GM18498 (cell line): ENCODE measurements around the gene VPS26B.
A peak's percentile ranks its signal among the peaks of the same experiment; 100 is the strongest.
"Not testable (repeated sequence)": the region's sequence is repeated elsewhere in the genome, so short reads cannot be mapped to it uniquely, and the experiment has no call there.

Experiments used
- ATAC-seq: cut with Tn5 transposase; IDR thresholded peaks from one replicate; pipeline ENCODE4 v1.9.1; 2021; ENCODE audit warnings: mild to moderate bottlenecking, moderate library complexity; ENCODE audit not compliant: unreplicated experiment

VPS26B gene

DNA sequence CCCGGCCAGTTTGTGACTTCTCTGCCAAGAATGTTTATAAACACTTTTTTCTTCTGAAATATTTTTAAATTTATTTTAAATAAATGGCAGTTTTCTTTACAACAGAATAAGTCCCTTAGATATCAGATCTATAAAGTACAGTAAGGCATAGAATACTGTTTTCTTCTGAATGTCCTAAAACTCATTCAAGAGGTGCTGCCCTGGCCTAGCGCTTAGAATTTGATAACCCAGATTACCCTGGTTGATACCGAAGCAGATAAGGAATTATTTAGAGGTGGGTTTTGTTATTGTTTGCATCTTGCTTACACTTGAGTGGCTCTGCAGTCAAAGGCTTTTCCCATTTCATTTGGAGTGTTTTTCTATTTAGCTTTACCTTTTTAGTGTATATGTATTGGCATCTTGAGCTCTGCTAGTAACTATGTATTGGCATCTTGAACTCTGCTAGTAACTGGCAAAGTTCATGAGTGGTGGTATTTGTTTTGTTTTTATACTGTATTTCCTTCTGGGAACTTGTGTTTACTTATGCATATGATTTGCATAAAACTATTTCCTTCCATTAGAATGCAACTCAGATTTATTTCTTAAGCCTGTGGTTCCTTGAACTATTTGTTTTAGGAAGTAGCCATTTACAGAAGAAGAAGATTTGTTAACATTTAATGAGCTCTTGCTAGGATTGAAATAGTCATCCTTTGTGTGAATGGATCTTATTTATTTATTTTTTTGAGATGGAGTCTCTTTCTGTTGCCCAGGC, 30.1 kb downstream of the VPS26B start:
- no peak for ATAC-seq

DNA sequence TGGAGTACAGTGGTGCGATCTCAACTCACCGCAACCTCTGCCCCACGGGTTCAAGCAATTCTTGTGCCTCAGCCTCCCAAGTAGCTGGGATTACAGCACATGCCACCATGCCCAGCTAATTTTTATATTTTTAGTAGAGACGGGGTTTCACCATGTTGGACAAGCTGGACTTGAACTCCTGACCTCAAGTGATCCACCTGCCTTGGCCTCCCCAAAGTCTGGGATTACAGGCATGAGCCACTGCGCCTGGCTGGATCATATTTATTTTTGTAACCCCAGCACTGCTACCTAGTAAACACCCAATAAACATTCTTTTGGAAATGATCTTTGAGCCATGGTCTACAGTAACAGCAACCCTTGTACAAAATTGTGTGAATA, 30.7 kb downstream of the VPS26B start:
- ATAC-seq, result not testable (repeated sequence)

DNA sequence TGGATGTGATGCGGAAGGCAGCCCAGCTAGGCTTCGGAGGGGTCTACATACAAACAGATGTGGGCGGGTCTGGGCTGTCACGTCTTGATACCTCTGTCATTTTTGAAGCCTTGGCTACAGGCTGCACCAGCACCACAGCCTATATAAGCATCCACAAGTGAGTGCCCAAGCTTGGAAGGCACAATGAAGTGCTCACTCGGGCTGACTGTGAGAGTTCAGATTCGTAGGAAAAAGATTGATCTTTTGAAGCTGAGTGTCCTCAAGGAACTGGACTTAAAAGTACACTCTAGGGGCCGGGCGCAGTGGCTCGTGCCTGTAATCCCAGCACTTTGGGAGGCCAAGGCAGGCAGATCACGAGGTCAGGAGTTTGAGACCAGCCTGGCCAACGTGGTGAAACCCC, 32.6 kb downstream of the VPS26B start:
- no peak for ATAC-seq

DNA sequence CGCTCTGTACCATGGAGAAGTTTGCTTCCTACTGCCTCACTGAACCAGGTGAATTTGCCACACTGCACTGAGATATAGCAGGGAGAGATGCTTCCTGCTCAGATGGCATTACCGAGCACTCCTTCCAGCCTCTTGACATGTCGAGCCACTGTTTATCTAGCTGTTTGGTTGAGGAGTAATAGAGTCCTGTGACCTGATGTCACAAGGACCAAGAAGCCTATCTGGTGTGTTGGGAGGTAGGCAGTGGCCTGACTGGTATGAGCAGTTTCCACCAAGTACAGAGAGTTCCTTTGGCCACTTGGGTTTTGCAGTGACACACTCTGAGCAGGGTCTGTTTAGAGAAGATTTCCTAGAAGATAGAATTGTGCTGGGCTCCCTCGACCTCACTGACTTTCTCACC, 34.1 kb downstream of the VPS26B start:
- ATAC-seq, result no peak

DNA sequence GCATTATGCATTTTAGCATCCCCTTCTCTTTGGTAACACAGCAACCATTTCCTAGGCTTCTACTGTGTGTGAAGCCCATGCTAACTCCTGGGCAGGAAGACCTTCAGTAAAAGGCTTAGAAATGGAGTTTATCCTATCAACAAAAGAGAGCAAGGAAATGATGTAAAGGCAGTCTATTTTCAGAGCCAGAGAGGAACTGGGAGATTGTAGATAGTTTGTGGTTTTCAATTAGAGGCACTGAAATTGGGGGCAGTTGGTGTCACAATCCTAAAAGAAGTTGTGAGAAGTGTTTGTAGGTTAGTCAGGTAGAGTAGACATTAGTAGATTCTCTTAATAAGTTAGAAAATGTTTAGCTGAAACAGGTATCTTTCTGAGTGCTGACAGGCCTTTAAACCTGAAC, 36.0 kb downstream of the VPS26B start:
- ATAC-seq, result no peak

DNA sequence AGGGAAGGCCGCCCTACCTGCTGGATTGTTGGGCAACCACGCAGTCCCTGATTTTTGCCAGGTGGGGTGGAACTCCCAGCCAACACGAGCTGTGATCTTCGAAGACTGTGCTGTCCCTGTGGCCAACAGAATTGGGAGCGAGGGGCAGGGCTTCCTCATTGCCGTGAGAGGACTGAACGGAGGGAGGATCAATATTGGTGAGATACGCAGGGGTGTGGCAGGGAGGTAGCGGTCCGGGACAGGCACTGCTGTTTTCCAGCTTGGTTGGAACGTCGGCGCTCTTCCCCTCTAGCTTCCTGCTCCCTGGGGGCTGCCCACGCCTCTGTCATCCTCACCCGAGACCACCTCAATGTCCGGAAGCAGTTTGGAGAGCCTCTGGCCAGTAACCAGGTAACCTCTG, 36.5 kb downstream of the VPS26B start:
- ATAC-seq, result no peak

DNA sequence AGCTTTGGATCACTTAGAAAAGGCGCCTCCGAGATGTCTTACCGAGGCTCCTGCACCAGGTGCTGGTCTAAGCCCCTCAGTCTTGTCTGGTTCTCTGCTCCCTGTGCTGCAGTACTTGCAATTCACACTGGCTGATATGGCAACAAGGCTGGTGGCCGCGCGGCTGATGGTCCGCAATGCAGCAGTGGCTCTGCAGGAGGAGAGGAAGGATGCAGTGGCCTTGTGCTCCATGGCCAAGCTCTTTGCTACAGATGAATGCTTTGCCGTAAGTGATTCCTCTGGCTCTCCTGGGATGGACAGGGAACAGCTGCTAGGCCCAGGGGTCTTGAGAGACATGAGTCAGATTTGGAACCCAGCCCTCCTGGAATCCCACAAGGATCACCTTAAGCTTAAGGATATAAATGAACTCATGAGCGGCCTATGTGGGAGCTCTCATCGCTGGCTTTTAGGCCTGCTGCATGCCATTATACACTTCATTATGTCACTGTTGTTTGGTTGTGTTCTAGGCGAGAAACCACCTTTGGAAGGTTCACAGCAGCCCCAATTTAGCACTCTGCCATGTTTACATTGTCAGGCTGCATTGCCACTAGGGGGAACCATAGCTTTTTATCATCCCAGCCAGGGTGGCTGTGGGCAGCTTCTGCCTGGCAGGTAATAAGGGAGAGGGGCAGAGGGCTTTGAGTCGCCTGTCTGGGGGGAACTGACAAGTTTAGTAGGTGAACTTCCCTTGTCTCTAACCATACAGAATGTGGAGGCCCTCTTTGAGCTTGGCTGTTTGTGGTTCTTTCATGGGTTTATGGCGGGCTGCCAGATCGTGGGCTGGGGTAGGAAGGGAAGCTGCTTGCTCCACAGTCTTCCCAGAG, 37.4 kb downstream of the VPS26B start:
- ATAC-seq, result no peak

DNA sequence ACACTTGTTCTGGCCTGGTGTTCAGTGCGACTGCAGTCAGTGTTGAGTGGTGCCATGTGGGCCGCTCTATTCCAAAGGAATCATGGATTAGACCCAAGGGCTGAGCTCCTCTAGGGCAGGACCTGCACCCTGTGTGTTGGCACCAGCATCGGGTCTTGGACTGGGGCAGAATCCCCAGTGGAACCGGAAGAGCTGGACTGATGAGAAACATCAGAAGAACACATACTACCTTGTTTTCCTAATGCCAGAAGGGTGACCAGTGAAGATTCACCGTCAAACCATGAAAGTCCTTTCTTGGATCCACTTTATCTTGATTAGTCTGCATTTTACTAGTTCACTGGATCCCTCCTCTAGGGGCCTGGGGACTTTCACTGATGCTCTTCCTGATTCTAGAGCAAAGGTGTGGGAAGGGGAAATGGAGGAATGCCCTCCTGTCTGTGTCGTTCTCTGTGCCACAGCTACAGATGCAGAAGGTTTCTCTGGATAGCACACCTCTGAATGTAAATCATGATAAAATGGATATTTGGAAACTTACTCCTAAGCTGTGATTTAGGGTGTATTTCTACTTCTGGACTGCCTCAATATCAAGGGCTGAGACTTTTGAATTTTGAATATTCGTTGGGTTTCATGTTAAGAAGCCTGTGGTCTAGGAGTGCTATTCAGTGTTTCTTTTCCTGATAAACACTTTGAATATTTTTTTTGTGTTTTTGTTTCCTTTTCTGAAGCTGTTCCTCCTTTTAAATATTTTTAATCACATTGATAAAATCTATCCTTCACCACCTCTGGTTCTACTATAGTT, 40.7 kb downstream of the VPS26B start:
- no peak for ATAC-seq

DNA sequence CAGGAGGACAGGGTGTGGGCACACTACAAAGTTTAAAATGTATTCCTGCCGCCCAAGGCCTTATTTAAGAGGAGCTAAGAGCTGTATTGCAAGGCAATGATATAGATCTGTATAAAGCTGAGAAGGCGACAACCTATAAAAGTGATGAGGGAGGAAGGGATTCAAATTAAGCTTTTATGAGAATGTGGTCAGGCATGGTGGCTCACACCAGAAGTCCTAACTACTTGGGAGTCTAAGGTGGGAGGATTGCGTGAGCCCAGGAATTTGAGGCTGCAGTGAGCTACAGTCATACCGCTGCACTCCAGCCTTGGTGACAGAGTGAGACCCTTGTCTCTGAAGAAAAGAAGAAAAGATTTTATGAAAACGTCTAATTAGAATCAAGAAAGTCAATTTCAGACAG, 42.0 kb downstream of the VPS26B start:
- no peak for ATAC-seq

DNA sequence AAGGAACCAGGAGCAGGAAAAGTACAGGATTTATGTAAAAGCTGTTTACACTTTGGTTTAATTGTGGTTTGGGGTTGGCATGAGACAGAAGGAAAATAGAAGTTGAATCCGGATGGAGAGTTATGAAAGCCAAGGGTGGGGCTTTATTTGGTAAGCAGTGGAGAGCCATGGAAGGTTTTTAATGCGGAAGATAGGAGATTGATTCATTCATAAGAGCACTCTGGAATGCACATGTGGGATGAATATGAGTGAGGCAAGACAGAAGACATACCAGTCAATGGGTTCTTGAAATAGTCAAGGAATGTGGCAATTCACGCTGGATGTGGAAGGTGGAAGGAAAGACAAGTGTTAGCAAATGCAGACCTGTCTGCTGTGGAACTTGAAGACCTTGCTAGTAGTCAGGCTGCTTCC, 42.4 kb downstream of the VPS26B start:
- ATAC-seq, result no peak

DNA sequence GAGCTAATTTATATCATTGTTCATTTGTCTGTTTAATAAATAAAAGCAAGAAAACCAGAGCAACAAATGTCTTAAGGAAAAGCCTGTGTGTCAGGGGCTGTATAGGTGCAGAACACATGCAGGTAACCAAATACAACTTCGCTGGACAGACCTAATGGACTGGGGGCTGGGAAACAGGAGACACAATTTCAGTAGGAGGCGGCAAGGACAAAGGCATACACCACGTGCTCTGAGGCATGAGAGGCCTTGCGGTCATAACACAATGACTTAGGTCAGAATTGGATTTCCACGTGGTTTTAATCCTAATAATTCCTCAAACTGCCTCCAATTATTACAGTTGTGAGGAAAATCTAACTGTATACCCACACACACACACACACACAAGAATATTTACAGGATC, 43.0 kb downstream of the VPS26B start:
- ATAC-seq, result no peak

DNA sequence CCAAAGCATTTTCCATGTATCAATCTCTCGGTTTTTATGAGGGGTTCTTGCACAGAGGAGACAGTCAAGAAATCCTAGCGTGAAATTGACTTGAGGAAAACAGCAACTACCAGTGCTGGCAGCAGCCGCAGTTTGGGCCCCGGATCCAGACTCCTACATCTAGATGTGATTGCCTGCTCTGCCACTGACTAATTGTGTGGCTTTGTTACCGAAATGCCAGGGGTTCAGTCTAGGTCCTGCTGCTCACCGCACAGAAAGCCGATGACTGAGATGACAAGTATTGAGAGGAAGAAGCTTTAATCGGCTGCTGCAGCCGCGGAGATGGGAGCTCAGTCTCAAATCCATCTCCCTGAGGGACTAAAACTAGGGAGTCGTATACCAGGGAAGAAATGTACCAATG, 43.5 kb downstream of the VPS26B start:
- no peak for ATAC-seq

DNA sequence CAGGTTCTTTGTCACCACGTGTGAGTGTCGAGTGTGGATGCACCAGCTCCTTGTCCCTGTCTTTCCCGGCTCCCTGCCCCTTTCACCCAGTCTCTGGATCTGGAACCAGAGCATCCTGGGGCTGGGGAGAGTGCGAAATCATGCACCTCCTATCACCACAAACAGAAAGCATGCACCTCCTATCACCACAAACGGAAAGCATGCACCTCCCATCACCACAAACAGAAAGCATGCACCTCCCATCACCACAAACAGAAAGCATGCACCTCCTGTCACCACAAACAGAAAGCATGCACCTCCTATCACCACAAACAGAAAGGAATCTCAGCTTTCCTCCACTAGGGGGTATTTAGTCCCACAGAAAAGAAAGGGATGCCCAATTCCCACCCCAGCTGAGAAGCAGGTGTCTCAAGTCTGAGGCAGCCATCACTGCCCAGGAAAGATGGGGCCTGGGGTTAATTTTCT, 45.8 kb downstream of the VPS26B start:
- ATAC-seq, result no peak

DNA sequence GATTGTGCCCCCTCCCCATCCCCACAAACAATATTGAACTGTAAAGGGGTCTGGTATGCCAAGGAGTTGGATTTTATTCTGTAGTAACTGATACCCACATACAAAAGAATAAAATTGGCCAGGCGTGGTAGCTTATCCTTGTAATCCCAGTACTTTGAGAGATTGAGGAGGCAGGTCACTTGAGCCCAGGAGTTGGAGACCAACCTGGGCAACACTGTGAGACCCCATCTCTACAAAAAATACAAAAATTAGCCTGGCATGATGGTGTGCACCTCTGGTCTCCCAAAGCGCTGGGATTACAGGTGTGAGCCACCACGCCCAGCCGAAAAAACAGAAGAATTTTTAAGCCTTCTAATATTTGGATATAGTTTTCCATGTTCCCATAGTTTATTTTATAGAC, 47.5 kb downstream of the VPS26B start:
- no peak for ATAC-seq

DNA sequence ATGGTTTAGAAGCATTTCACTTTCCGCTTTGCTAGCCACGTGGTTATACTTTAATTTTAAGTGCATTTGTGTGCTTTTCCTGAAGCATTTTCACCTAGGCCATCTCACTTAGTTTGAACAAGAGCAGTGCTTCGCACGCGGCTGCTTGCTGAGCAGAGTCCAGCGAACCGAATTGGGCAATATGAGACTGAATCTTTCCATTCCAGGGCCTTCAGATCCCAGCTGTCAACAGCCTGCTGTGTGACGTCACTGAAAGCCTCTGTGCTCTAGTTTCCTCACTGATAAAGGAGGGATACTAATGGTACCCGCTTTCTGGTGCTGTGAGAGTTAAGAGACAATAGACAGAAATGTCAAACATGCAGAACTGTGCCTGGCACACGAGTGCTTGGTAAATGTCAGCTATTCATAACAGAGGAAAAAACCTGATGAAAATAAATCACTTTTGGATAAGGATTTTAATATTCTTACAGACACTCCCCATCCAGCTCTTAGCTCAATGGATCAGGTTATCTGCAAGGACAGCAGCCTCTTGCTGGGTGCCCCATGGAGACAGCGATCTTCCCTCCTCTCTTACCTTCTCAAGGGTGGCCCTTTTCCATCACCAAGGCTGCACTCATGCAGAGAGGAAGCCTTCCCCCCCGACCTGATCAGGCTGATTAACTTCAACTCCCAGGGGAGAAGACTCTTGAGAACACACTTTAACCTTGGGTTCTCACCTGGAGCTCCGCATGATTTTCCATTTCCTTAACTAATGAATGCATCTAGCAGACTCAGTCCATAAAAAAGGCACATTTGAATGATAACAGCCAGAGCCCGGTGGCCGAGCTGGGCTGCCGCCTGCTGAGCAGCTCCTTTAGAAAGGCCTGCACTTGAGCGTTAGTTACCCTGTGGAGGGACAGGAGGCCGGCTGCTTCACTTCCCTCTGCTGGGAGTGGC, 48.2 kb downstream of the VPS26B start:
- no peak for ATAC-seq

DNA sequence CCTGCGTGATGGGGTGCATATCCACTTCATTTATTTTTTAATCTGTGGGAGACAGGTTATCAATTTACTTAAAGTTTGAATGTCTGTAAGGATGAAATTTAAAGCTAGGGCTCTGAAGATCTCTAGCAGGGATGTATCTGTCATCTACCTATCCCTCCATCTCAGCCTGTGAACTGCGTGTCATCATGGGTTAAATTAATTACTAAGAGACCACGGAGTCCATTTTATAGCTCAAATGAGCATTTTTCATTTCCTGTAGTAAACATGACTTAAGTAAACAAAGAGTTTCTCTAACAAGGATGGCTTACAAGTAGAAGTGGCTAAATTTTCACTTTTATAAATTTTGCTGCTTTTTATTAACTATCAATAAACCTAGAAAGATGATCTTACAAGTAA, 48.8 kb downstream of the VPS26B start:
- no peak for ATAC-seq

DNA sequence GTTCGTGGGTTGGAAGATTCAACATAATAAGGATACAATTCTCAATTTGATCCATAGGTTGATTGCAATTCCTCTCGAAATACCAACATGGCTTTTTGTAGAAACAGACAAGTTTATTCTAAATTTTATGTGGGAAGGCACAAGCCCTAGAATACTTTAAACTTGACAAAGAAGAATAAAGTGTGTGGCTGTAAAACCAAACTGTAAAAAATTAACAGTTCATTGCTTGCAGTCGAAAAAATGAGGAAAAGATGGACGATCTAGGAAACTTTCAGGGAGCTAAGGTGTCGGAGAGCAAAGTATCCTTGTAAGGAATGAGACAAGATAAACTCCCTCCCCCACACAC, 50.7 kb downstream of the VPS26B start:
- no peak for ATAC-seq

DNA sequence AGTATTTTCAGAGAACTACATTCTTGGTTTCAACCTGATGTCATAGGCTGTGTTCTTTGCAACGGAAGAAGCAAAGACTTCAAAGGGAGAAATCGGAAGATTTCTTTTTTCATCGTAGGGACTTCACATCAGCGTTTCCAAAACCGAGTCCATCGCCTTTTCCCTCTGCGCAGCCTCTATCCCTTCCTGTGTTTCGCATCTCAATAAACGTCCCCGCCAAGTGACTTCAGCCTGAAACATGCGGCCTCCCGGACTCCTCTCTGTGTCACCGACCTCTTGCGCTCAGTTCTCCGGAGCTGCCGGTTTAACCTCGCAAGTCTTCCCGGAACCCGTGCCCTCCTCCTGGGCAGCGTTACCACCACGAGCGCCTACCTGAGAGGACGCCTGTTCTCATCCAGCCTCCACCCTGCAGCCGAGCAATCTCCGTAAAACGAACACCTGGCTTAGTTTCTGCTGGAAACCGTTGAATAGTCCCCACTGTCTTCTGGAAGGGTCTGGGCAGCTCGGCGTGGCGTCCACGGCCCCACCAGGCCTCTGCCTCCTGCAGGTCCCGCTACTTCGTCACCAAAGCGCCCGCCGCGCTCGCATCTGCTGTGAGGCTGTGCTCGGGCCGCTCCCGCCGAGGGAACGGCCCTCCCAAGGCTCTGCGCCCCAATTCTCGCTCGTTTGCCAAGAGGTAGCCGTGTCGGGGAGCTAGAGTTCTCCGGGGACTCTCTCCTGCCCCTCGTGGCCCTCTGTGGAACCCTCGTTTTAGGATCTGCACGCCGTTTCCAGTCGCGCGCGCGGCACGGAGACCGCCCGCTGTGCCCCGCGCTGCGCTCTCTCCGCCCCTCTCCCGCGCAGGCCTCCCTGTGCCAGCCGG, 51.3 kb downstream of the VPS26B start, which contains the start of gene GLB1L3:
Gene GLB1L3, plus strand, starts transcription at position 846 of the 862 bp plus-strand sequence. CDS start 362 bp downstream, outside the sequence.
- peak; percentile 82 for ATAC-seq

DNA sequence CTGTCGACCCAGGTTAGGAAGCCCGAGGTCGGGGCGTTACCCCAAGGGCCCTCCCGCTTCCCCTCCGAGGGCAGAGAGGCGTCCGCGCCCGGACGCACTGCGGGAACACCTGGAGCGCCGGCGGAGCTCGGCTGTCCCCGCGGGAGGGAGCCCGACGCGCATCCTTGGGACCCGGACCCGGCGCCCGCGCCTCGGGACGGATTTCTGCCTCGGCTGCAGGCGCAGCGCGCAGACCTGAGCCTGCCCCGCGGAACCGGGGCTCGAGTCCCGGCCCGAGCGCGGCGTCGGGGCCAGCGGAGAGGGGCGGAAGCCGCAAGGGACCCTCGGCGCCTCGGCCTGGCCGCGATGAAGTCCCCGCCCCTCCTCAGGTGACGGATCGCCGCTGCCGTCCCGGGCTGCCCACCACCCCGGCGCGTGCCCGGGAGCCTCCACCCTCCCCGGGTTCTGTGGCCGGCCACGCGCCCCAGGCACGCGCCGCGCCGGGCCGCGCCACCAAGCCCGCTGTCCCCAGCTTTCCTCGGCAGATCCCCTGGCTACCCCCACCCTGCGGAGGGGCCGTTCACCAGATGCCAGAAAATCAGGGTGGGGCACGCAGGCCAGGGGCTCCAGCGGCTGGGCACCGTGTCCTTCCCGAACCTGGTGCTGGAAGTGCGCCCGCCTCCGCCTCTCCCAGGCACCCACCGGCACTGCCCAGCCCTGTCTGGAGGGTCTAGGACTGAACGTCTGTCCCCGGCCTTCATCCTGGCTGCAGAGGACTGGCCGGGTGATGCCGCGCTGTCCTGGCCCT, 52.1 kb downstream of the VPS26B start:
- ATAC-seq, result no peak
